Measurements from ENCODE around the gene PTPN3.

DNA sequence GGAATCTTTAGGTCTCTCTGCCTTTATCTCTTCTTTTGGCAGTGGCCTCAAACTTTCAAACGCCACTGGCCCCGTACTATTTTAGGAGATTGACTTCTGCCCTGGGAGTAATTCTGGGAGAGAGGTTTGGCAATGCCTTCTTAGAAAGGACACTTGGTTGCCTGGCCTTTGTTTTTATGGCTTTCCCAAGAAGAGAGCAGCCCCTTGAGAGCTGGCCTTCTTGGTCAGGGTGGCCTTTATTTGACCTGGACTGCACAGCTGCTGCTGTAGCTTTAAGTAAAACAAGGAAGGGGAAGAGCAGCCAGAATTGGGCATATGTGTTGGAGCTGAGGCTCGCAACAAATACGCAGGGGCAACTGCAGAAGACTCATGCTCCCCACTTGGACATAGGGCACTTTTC is 60.8 kb downstream of the PTPN3 start:
- TF ChIP-seq, protein P1, sequence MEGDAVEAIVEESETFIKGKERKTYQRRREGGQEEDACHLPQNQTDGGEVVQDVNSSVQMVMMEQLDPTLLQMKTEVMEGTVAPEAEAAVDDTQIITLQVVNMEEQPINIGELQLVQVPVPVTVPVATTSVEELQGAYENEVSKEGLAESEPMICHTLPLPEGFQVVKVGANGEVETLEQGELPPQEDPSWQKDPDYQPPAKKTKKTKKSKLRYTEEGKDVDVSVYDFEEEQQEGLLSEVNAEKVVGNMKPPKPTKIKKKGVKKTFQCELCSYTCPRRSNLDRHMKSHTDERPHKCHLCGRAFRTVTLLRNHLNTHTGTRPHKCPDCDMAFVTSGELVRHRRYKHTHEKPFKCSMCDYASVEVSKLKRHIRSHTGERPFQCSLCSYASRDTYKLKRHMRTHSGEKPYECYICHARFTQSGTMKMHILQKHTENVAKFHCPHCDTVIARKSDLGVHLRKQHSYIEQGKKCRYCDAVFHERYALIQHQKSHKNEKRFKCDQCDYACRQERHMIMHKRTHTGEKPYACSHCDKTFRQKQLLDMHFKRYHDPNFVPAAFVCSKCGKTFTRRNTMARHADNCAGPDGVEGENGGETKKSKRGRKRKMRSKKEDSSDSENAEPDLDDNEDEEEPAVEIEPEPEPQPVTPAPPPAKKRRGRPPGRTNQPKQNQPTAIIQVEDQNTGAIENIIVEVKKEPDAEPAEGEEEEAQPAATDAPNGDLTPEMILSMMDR (IDR thresholded peaks at IDR 0.05), result no peak
- no peak for TF ChIP-seq POLR2A (IDR thresholded peaks at IDR 0.05)
